ENCODE results near the gene FMOD. TPM values are rescaled to one million over a fixed set of nuclear protein-coding genes. Genes with fewer than 3 reads are reported as not detected.

FMOD gene
- total and polyA plus RNA-seq, 4 donors: 16.5 to 93.4 (median 32.8) TPM

DNA sequence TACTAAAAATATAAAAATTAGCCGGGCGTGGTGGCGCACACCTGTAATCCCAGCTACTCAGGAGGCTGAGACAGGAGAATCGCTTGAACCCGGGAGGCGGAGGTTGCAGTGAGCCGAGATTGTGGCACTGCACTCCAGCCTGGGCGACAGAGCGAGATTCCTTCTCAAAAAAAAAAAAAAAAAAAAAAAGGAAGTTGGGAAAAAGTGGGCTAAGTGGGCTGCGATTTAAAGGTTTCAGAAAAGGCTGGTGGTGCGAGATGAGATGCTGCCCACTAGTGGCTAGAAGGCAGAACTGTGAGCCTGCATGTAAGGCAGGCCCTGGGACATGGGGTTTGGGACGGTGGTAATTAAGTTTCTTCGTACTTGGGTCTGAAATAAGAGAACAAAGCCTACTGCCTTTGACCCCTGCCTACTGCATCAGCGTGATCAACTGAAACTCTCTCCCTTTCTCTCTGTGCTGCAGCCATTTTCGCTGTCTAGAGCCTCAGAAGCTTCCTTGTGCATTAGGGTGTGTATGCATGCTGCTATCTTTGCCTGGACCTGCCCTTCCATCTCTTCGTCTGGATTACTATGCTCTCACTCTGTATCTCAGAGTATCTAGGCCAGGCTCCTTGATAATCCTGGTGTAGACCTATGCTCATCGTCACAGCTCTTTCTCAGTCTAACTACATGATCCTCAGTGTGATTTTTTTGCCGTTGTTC lies 12.4 kb downstream of the FMOD start:
- WGBS, 2 donors: 47 to 49% methylated on average over 18 of the region's 18 CpGs
- no peak overlapping the region for H3K27ac ChIP-seq (ENCODE audit: low read depth in 1 of 2, low read length in 1 of 2)
- peak; percentile 72 for ATAC-seq (ENCODE audit: insufficient read depth, low FRiP score)

DNA sequence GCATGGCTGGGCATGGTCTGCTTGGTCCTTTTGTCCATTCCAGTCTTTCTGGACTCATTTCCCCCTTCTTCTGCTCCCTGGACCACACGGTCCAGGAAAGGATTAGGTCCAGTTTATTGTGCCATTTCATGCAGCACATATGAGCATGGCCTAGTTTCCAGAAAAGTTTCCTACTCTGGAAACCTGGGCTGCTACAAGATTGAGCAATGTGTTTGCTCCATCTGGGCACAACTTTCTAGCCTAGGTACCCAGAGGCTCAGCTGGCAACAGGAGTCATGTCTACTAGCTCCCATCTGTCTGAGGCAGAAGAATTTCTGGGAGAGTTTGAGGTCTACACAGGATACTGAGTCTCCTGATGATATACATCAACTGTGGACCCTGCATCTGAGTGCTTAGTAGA lies 14.8 kb downstream of the FMOD start:
- WGBS, 2 donors: 41 to 58% methylated on average over 1 of the region's 1 CpG
- H3K27me3 ChIP-seq (ENCODE audit: control insufficient read depth in 3 of 3, insufficient read depth in 3 of 3, low read length in 2 of 3): no peaks in the 10 kb centered on the region
- H3K36me3 ChIP-seq (ENCODE audit: control insufficient read depth in 4 of 4, insufficient read depth in 4 of 4, low read length in 4 of 4): peaks cover 0 to 7% (median 0%) of the 10 kb centered on the region in 4 donors
- H3K9ac ChIP-seq (ENCODE audit: insufficient read depth in 1 of 2, low read length in 2 of 2): no peak overlapping the region
- ATAC-seq (ENCODE audit: insufficient read depth, low FRiP score): no peak
- TF ChIP-seq, protein P1, sequence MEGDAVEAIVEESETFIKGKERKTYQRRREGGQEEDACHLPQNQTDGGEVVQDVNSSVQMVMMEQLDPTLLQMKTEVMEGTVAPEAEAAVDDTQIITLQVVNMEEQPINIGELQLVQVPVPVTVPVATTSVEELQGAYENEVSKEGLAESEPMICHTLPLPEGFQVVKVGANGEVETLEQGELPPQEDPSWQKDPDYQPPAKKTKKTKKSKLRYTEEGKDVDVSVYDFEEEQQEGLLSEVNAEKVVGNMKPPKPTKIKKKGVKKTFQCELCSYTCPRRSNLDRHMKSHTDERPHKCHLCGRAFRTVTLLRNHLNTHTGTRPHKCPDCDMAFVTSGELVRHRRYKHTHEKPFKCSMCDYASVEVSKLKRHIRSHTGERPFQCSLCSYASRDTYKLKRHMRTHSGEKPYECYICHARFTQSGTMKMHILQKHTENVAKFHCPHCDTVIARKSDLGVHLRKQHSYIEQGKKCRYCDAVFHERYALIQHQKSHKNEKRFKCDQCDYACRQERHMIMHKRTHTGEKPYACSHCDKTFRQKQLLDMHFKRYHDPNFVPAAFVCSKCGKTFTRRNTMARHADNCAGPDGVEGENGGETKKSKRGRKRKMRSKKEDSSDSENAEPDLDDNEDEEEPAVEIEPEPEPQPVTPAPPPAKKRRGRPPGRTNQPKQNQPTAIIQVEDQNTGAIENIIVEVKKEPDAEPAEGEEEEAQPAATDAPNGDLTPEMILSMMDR (IDR thresholded peaks at IDR 0.05; ENCODE audit: control extremely low read depth, extremely low read depth): no peak
- H3K4me1 ChIP-seq (ENCODE audit: control insufficient read depth in 5 of 5, insufficient read depth in 5 of 5, low read length in 5 of 5): peaks cover 0 to 15% (median 9%) of the 10 kb centered on the region in 5 donors
- no peak for DNase-seq
- H3K27ac ChIP-seq (ENCODE audit: low read depth in 1 of 2, low read length in 1 of 2): peak overlapping the region in 1 of 2 donors; percentile 47
- no peaks in the 10 kb centered on the region for H3K9me3 ChIP-seq (ENCODE audit: control insufficient read depth in 4 of 4, insufficient read depth in 3 of 4, low read length in 3 of 4)
- no peak overlapping the region for H3K4me3 ChIP-seq

More for the DNA sequence above, 12.4 kb downstream of the FMOD start:
- peaks cover 0 to 15% (median 9%) of the 10 kb centered on the region in 5 donors for H3K4me1 ChIP-seq (ENCODE audit: control insufficient read depth in 5 of 5, insufficient read depth in 5 of 5, low read length in 5 of 5)
- DNase-seq: peak; percentile 74 to 78 (median 75)
- peaks cover 0 to 7% (median 0%) of the 10 kb centered on the region in 4 donors for H3K36me3 ChIP-seq (ENCODE audit: control insufficient read depth in 4 of 4, insufficient read depth in 4 of 4, low read length in 4 of 4)
- H3K9me3 ChIP-seq (ENCODE audit: control insufficient read depth in 4 of 4, insufficient read depth in 3 of 4, low read length in 3 of 4): no peaks in the 10 kb centered on the region
- H3K4me3 ChIP-seq: no peak overlapping the region
- H3K9ac ChIP-seq (ENCODE audit: insufficient read depth in 1 of 2, low read length in 2 of 2): no peak overlapping the region
- TF ChIP-seq, protein P1 (IDR thresholded peaks at IDR 0.05; ENCODE audit: control extremely low read depth, extremely low read depth): peak; percentile 96
- H3K27me3 ChIP-seq (ENCODE audit: control insufficient read depth in 3 of 3, insufficient read depth in 3 of 3, low read length in 2 of 3): no peaks in the 10 kb centered on the region

DNA sequence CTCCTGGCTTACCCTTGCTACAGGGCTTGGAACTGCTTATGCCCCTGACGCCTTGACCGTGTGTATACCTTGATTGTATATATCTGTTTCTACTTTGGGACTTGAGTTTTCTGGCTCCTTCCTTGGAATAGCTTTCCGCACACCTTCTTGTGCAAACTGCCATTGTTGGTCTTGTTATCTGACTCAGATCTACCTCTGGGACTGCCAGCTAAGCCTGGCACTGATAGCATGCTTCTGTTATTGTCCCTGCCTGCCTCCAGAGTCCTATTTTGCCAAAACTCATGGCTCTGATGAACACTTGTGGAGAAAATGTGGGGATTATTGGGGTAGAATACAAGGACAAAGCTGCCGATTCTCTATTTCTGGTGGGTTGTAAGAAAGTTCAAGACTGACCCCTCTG lies 15.4 kb downstream of the FMOD start:
- ATAC-seq (ENCODE audit: insufficient read depth, low FRiP score) (no peak), DNase-seq (no peak)
- Histone ChIP-seq H3K4me1 (ENCODE audit: control insufficient read depth in 5 of 5, insufficient read depth in 5 of 5, low read length in 5 of 5) (peaks cover 0 to 15% (median 9%) of the 10 kb centered on the region in 5 donors), H3K4me3 (no peak overlapping the region), H3K27me3 (ENCODE audit: control insufficient read depth in 3 of 3, insufficient read depth in 3 of 3, low read length in 2 of 3) (no peaks in the 10 kb centered on the region), H3K9ac (ENCODE audit: insufficient read depth in 1 of 2, low read length in 2 of 2) (no peak overlapping the region), H3K36me3 (ENCODE audit: control insufficient read depth in 4 of 4, insufficient read depth in 4 of 4, low read length in 4 of 4) (peaks cover 0 to 2% (median 0%) of the 10 kb centered on the region in 4 donors), H3K27ac (ENCODE audit: low read depth in 1 of 2, low read length in 1 of 2) (no peak overlapping the region), H3K9me3 (ENCODE audit: control insufficient read depth in 4 of 4, insufficient read depth in 3 of 4, low read length in 3 of 4) (no peaks in the 10 kb centered on the region)
- TF ChIP-seq, protein P1 (IDR thresholded peaks at IDR 0.05; ENCODE audit: control extremely low read depth, extremely low read depth): no peak
- WGBS, 2 donors: 91 to 95% methylated on average over 4 of the region's 4 CpGs

Data from lung (tissue), 12 donors.